Thoracic aorta (tissue), 2 donors: ENCODE measurements around the gene DNAH10. TPM values are rescaled to one million over a fixed set of nuclear protein-coding genes. Genes with fewer than 3 reads are reported as not detected.

Experiments
- ATAC-seq: fragments of 150-250 bp; one replicate; pipeline ENCODE4 v1.8.0; 2017; ENCODE audit warnings: low read depth; ENCODE audit not compliant: insufficient number of reproducible peaks, low FRiP score
- DNase-seq: peaks from one replicate; pipeline ENCODE4 v3.0.0-alpha.2; 2020; ENCODE audit warnings: low spot score
- H3K27ac ChIP-seq, 2 donors: fragments of 200-600 bp; sonication (generic); 1 replicate in 1 of 2; 2 replicates in 1 of 2; pipeline ENCODE4 v1.5.1; 2016; ENCODE audit warnings: mild to moderate bottlenecking in 2 of 2, moderate library complexity in 2 of 2
- H3K27me3 ChIP-seq: fragments of 200-600 bp; sonication (generic); replicated peaks from 2 replicates; pipeline ENCODE4 v1.6.0; 2016; ENCODE audit warnings: mild to moderate bottlenecking; ENCODE audit not compliant: insufficient read depth
- H3K36me3 ChIP-seq: fragments of 200-600 bp; sonication (generic); one replicate; pipeline ENCODE4 v1.5.1; 2016
- H3K4me1 ChIP-seq, 2 donors: fragments of 200-600 bp; sonication (generic); 1 replicate in 1 of 2; 2 replicates in 1 of 2; pipeline versions ENCODE4 v1.5.1 to v1.6.0; 2016; ENCODE audit warnings: low read depth in 2 of 2, mild to moderate bottlenecking in 1 of 2; ENCODE audit not compliant: control insufficient read depth in 1 of 2
- H3K4me3 ChIP-seq: fragments of 200-600 bp; sonication (generic); 2 replicates; pipeline ENCODE4 v1.5.1; 2016; ENCODE audit warnings: mild to moderate bottlenecking
- H3K9me3 ChIP-seq: fragments of 200-600 bp; sonication (generic); 2 replicates; pipeline ENCODE4 v1.5.1; 2016
- CTCF ChIP-seq: fragments of 200-600 bp; sonication (generic); IDR thresholded peaks from one replicate; pipeline ENCODE4 v1.5.1; 2019; ENCODE audit warnings: antibody characterized with exemption
- total RNA-seq, 2 donors: library from RNA; depleted of rRNA; stranded (reverse); fragments of >200 nt; gene quantifications; one replicate each; pipeline versions ENCODE4 v1.1.0 to v1.2.3, GENCODE V29; 2016

Gene DNAH10
- total RNA-seq, 2 donors from 2014 or later = under 0.01 to 0.14 TPM

GRCh38 chr12:123763093-123763492, 992 bp downstream of the DNAH10 start:
- no peak for TF ChIP-seq CTCF
- Histone ChIP-seq H3K4me1 (peaks cover 4 to 17% of the 10 kb centered on the region in 2 donors), H3K36me3 (peaks cover 5% of the 10 kb centered on the region), H3K27me3 (no peaks in the 10 kb centered on the region), H3K27ac (no peak overlapping the region), H3K9me3 (no peaks in the 10 kb centered on the region), H3K4me3 (no peak overlapping the region)
- DNase-seq (no peak), ATAC-seq (no peak)

- Histone ChIP-seq H3K4me3 (no peak overlapping the region), H3K36me3 (peaks cover 5% of the 10 kb centered on the region), H3K27ac (no peak overlapping the region), H3K27me3 (no peaks in the 10 kb centered on the region), H3K9me3 (no peaks in the 10 kb centered on the region), H3K4me1 (peaks cover 0 to 15% of the 10 kb centered on the region in 2 donors)
- ATAC-seq (no peak), DNase-seq (no peak)
- TF ChIP-seq CTCF = no peak
Measured at GRCh38 chr12:123764109-123764508, 2.0 kb downstream of the DNAH10 start.

- H3K4me1 ChIP-seq = peaks cover 0 to 15% of the 10 kb centered on the region in 2 donors
- no peak overlapping the region for H3K4me3 ChIP-seq
- ATAC-seq (no peak), DNase-seq (no peak)
- no peak for TF ChIP-seq CTCF
- no peaks in the 10 kb centered on the region for H3K9me3 ChIP-seq
- no peaks in the 10 kb centered on the region for H3K36me3 ChIP-seq
- H3K27ac ChIP-seq = no peak overlapping the region
- H3K27me3 ChIP-seq = no peaks in the 10 kb centered on the region
Measured at GRCh38 chr12:123765504-123766035, 3.5 kb downstream of the DNAH10 start.

- H3K4me1 ChIP-seq = peaks cover 0 to under 1% of the 10 kb centered on the region in 2 donors
- no peaks in the 10 kb centered on the region for H3K9me3 ChIP-seq
- H3K36me3 ChIP-seq = no peaks in the 10 kb centered on the region
- H3K27ac ChIP-seq = no peak overlapping the region
- H3K27me3 ChIP-seq = no peaks in the 10 kb centered on the region
- no peak for ATAC-seq
- no peak overlapping the region for H3K4me3 ChIP-seq
- no peak for DNase-seq
- TF ChIP-seq CTCF = no peak
Measured at GRCh38 chr12:123767613-123768012, 5.5 kb downstream of the DNAH10 start.

GRCh38 chr12:123771261-123771660, 9.2 kb downstream of the DNAH10 start:
- ATAC-seq (no peak), DNase-seq (no peak)
- Histone ChIP-seq H3K9me3 (no peaks in the 10 kb centered on the region), H3K27me3 (no peaks in the 10 kb centered on the region), H3K4me3 (no peak overlapping the region), H3K4me1 (no peaks in the 10 kb centered on the region), H3K36me3 (no peaks in the 10 kb centered on the region), H3K27ac (no peak overlapping the region)
- TF ChIP-seq CTCF = no peak
